GM21360 (cell line): ENCODE results near the gene COPS4.

Source experiments
- ATAC-seq: cut with Tn5 transposase; IDR thresholded peaks from one replicate; pipeline ENCODE4 v1.9.1; 2021; ENCODE audit warnings: mild to moderate bottlenecking, moderate library complexity; ENCODE audit not compliant: unreplicated experiment

COPS4 gene

DNA sequence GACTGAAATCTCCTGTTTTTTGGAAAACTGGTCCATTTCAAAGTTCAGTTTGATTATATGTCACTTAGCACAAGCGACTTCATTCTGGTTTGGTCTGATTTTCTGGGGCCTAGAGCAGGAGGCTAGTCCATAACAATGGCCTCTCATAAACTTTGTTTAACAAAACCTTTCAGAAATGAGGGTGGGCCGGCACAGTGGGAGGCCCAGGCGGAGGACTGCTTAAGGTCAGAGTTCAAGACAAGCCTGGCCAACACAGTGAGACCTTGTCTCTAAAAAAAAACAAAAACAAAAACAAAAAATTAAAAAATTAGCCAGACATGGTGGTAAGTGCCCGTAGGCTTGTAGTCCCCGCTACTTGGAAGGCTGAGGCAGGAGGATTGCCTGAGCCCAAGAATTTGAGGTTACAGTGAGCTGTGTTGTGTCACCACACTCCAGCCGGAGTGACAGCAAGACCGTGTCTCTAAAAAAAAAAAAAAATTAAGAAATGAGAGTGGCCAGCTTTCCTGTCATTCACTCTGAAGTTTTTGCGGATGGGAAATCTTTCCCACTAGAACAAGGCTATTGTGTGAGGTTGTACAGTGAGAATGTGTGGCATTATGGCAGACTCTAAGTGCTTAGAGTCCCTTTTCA, 80.8 kb downstream of the COPS4 start:
- ATAC-seq: no peak

GRCh38 chr4:83118869-83119268, 83.9 kb downstream of the COPS4 start:
- no peak for ATAC-seq

GRCh38 chr4:83121246-83121645, 86.3 kb downstream of the COPS4 start:
- ATAC-seq: no peak

DNA sequence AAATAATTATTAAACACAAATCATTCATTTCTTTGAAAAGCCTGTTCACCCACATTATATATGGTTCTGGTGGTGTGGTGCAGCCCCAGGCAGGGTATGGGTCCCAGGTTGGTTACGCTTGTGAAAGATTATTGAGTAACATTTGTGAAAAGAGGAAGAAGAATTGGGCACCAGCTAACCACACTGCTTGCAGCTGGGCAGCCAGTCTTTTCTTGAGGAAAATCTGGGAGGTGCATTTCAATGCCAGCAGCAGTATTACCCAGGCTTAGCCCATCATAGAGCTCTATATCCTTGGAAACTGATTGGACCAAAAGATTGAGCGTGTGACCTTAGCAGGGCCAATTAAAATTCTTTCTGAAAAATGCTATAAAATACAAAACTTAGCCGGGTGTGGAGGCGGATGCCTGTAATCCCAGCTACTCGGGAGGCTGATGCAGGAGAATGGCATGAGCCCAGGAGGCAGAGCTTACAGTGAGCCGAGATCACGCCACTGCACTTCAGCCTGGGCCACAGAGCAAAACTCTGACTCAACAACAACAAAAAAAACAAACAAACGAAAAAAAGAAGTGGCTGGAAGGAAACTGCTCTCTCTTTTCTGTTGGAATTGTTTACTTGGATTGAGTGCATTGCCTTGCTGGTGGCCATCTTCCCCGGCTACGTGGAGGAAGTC, 89.3 kb downstream of the COPS4 start:
- ATAC-seq: no peak
